H1 (cell line): ENCODE data around the gene MGLL. TPM values are rescaled to one million over a fixed set of nuclear protein-coding genes. Genes with fewer than 3 reads are reported as not detected.

Experiments used
- CHD1 ChIP-seq: IDR thresholded peaks from 2 replicates; pipeline ENCODE4 v1.6.1; 2012; ENCODE audit warnings: low read depth, low read length, improper control_type of control experiment
- HDAC2 ChIP-seq, 2 experiments: fragments of 300-600 bp in 1 of 2; sonication (generic) in 1 of 2; IDR thresholded peaks; 2 replicates each; pipeline ENCODE4 v1.6.1; 2011 to 2012; ENCODE audit warnings: low read depth in 2 of 2, low read length in 2 of 2, mild to moderate bottlenecking in 2 of 2, moderate library complexity in 2 of 2, borderline replicate concordance in 1 of 2, inconsistent platforms in 1 of 2
- NRF1 ChIP-seq: IDR thresholded peaks from 2 replicates; pipeline ENCODE4 v1.6.1; 2011; ENCODE audit warnings: mild to moderate bottlenecking, low read depth, low read length, improper control_type of control experiment
- RNF2 ChIP-seq: fragments of 200-900, 300-1000 bp; sonication (generic); IDR thresholded peaks from 2 replicates; pipeline ENCODE4 v1.7.1; 2016; ENCODE audit warnings: borderline replicate concordance, low read depth, mild to moderate bottlenecking, antibody characterized with exemption, low read length; ENCODE audit not compliant: poor library complexity, severe bottlenecking; ENCODE audit errors: missing control alignments
- polyA plus RNA-seq, 7 experiments: library from polyadenylated mRNA; depleted of rRNA in 3 of 7; stranded (reverse) in 5 of 7; unstranded in 2 of 7; fragments of >200 nt in 5 of 7; fragments of 200-250 nt in 2 of 7; gene quantifications; 1 replicate in 5 of 7; 2 replicates in 1 of 7; 4 replicates in 1 of 7; pipeline versions ENCODE4 v1.2.1 to v1.2.3, GENCODE V29; 2011 to 2013; ENCODE audit warnings: missing spikeins in 2 of 7, mixed read lengths in 2 of 7
- total RNA-seq: library from RNA; stranded (reverse); fragmentation: NEBNext Ultra II Directional; extraction: Animal tissue kit (Norgen Biotek cat#: 25700); gene quantifications from 2 replicates; pipeline ENCODE4 v1.2.1, GENCODE V29; 2021

Gene MGLL
- total and polyA plus RNA-seq, 2 of the 8 experiments (the other 6 are each of a cell fraction or from before 2014, with no cell fraction given) = 0.05 to 0.34 TPM

DNA sequence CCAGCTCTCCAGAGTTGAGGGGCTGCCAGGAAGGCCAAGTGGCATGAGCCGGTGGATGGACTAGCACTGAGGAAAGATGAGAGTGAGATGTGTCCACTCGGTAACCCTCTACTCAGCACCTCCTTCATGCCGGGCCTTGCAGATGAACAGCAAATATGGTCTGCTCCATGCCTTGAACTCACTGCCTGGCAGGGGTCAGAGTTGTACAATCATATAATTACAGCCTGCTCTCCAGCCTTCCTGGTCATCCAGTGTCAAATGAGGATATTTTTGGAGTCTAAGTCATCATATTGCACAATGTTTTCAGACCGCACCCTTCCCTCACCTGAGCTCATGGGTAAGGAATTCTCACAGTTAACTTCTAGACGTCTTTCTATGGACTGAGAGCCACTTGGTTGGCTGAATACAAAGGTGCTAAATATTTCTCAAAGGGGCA lies 4.9 kb downstream of the MGLL start (continued):
- TF ChIP-seq RNF2 (no peak), NRF1 (no peak), HDAC2 (IDR thresholded peaks at IDR 0.05; ENCODE audit: borderline replicate concordance in 1 of 2, low read depth in 2 of 2, low read length in 2 of 2) (no peak), CHD1 (no peak)
